CD14-positive monocyte (primary cell): ENCODE measurements around the gene MSTN. TPM values are rescaled to one million over a fixed set of nuclear protein-coding genes. Genes with fewer than 3 reads are reported as not detected.

Experiments
- DNase-seq, 3 donors: peaks; one replicate each; pipeline ENCODE4 v3.0.0-alpha.2; 2011 to 2022
- H2AFZ ChIP-seq: 2 replicates; pipeline ENCODE4 v1.6.0; 2012; ENCODE audit warnings: mild to moderate bottlenecking, low read depth, low read length, inconsistent platforms; ENCODE audit not compliant: insufficient read depth, poor library complexity, severe bottlenecking
- H3K27ac ChIP-seq, 2 donors: 1 replicate in 1 of 2; 2 replicates in 1 of 2; pipeline ENCODE4 v1.5.1; 2012 to 2013; ENCODE audit warnings: low read length in 2 of 2, control low read depth in 1 of 2, inconsistent platforms in 1 of 2, low read depth in 1 of 2, mild to moderate bottlenecking in 1 of 2
- H3K27me3 ChIP-seq, 2 donors: one replicate each; pipeline versions ENCODE4 v1.6.0 to v1.6.1; 2011 to 2013; ENCODE audit warnings: low read length in 2 of 2; ENCODE audit not compliant: control insufficient read depth in 2 of 2, insufficient read depth in 2 of 2
- H3K36me3 ChIP-seq, 2 donors: replicated peaks in 1 of 2; 1 replicate in 1 of 2; 2 replicates in 1 of 2; pipeline versions ENCODE4 v1.5.1 to v1.6.1; 2012 to 2013; ENCODE audit warnings: low read length in 2 of 2, control low read depth in 1 of 2, inconsistent platforms in 1 of 2, mild to moderate bottlenecking in 1 of 2; ENCODE audit not compliant: insufficient read depth in 2 of 2, control insufficient read depth in 1 of 2
- H3K4me1 ChIP-seq, 2 donors: 1 replicate in 1 of 2; 2 replicates in 1 of 2; pipeline versions ENCODE4 v1.5.1 to v1.6.1; 2012 to 2013; ENCODE audit warnings: low read length in 2 of 2, control low read depth in 1 of 2, inconsistent platforms in 1 of 2, mild to moderate bottlenecking in 1 of 2, moderate library complexity in 1 of 2; ENCODE audit not compliant: insufficient read depth in 2 of 2, control insufficient read depth in 1 of 2
- H3K4me2 ChIP-seq: replicated peaks from 2 replicates; pipeline ENCODE3; 2012; ENCODE audit warnings: low read length, moderate library complexity, mild to moderate bottlenecking; ENCODE audit not compliant: poor library complexity, severe bottlenecking; ENCODE audit errors: extremely low read depth
- H3K4me3 ChIP-seq, 3 experiments: fragments of 200-600 bp in 1 of 3; sonication (generic) in 1 of 3; replicated peaks in 1 of 3; 1 replicate in 2 of 3; 2 replicates in 1 of 3; pipeline ENCODE4 v1.5.1; 2011 to 2013; ENCODE audit warnings: low read length in 3 of 3, mild to moderate bottlenecking in 3 of 3, control low read depth in 2 of 3, low read depth in 2 of 3, inconsistent platforms in 1 of 3, moderate library complexity in 1 of 3
- H3K79me2 ChIP-seq: 2 replicates; pipeline ENCODE4 v1.6.0; 2012; ENCODE audit warnings: mild to moderate bottlenecking, control low read depth, inconsistent platforms, low read length, moderate library complexity; ENCODE audit not compliant: insufficient read depth
- H3K9ac ChIP-seq: 2 replicates; pipeline ENCODE4 v1.6.0; 2017; ENCODE audit warnings: low read length, mild to moderate bottlenecking; ENCODE audit not compliant: insufficient read depth, poor library complexity, severe bottlenecking
- H3K9me3 ChIP-seq, 2 donors: replicated peaks in 1 of 2; 1 replicate in 1 of 2; 2 replicates in 1 of 2; pipeline versions ENCODE4 v1.5.1 to v1.6.1; 2012 to 2013; ENCODE audit warnings: low read length in 2 of 2, control low read depth in 1 of 2; ENCODE audit not compliant: control insufficient read depth in 1 of 2, insufficient read depth in 1 of 2
- H4K20me1 ChIP-seq: 2 replicates; pipeline ENCODE4 v1.6.0; 2012; ENCODE audit warnings: mild to moderate bottlenecking, low read length, control low read depth, moderate library complexity; ENCODE audit not compliant: insufficient read depth
- H3K27ac Mint-ChIP-seq, 7 donors: one replicate each; pipeline ENCODE4 v1.8.0; 2020; ENCODE audit warnings: mild to moderate bottlenecking in 7 of 7, mixed read lengths in 7 of 7, moderate library complexity in 6 of 7, inconsistent platforms in 2 of 7
- H3K27me3 Mint-ChIP-seq, 3 donors: one replicate each; pipeline ENCODE4 v1.8.0; 2021 to 2022; ENCODE audit warnings: low read depth in 3 of 3, mild to moderate bottlenecking in 3 of 3, mixed read lengths in 3 of 3, moderate library complexity in 3 of 3, inconsistent platforms in 1 of 3
- H3K36me3 Mint-ChIP-seq, 2 donors: one replicate each; pipeline ENCODE4 v1.8.0; 2020; ENCODE audit warnings: mixed read lengths in 2 of 2, inconsistent platforms in 1 of 2, mild to moderate bottlenecking in 1 of 2
- H3K4me1 Mint-ChIP-seq: one replicate; pipeline ENCODE4 v1.8.0; 2020; ENCODE audit warnings: mild to moderate bottlenecking, mixed read lengths
- H3K4me3 Mint-ChIP-seq, 2 donors: one replicate each; pipeline ENCODE4 v1.8.0; 2020; ENCODE audit warnings: mild to moderate bottlenecking in 2 of 2, mixed read lengths in 2 of 2, moderate library complexity in 1 of 2
- H3K9me3 Mint-ChIP-seq, 7 donors: one replicate each; pipeline ENCODE4 v1.8.0; 2020 to 2022; ENCODE audit warnings: mixed read lengths in 7 of 7, mild to moderate bottlenecking in 6 of 7, moderate library complexity in 6 of 7, inconsistent platforms in 2 of 7
- WGBS: methylation state at CpG from one replicate; pipeline ENCODE4 v1.1.5; 2013; ENCODE audit warnings: missing lambda C conversion rate; ENCODE audit not compliant: insufficient coverage; 5-methylcytosine and 5-hydroxymethylcytosine counted together
- intact Hi-C, 2 donors: fragments of 100-400 bp; cut with micrococcal nuclease; formaldehyde crosslinking; loops; one replicate each; pipeline versions ENCODE4 v1.15.0 to v1.15.1; 2023
- polyA minus RNA-seq: library from RNA; depleted of rRNA, polyadenylated mRNA; stranded (reverse); fragments of >200 nt; gene quantifications from 2 replicates; pipeline ENCODE4 v1.2.3, GENCODE V29; 2012
- polyA plus RNA-seq, 3 donors: library from polyadenylated mRNA; depleted of rRNA in 1 of 3; unstranded in 2 of 3; stranded (reverse) in 1 of 3; fragments of 300-500 nt in 2 of 3; fragments of >200 nt in 1 of 3; fragmentation: Illumina TruSeq in 2 of 3; gene quantifications; 1 replicate in 2 of 3; 2 replicates in 1 of 3; pipeline ENCODE4 v1.2.3, GENCODE V29; 2012 to 2021
- total RNA-seq, 12 experiments: library from RNA in 1 of 12; stranded (reverse) in 1 of 12; fragments of 120-200 nt in 1 of 12; gene quantifications; one replicate each; pipeline ENCODE4 v1.2.4 and lab custom pipeline; 2013 to 2026; ENCODE audit warnings: mixed read lengths in 6 of 12, inconsistent platforms in 1 of 12
- TF ChIP-seq, protein P1 (sequence below): fragments of 200-600 bp; IDR thresholded peaks from one replicate; pipeline ENCODE4 v1.8.0; 2022; ENCODE audit warnings: antibody characterized with exemption, mild to moderate bottlenecking

Gene MSTN
- not detected for total RNA-seq (2013)
- polyA plus RNA-seq (not detected), polyA minus RNA-seq (not detected in 2 replicates), total RNA-seq (lab: John Stamatoyannopoulos, UW) (0 to 1.7 (median 0.03) reads per million in 11 experiments)

DNA sequence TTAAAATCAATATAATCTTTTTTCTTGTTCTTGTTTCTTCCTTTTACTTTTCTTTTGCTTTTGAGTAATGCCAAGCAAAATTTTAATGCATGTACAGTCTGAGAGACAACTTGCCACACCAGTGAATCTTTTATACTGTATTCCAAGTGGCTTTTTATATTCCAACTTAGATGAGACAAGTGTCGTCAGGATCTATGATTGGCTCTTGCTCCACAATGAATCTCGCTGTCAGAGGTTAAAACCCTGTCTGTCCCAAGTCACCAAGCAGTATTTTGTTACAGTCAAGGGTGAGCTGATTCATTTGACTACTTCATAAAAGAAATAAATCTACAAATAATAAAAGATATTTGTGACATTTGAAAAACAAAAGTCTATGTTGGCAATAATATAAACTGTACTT lies at the start of gene MSTN:
TSS of gene MSTN (minus strand) at position 129 of the 400 bp plus-strand sequence. CDS start 133 bp downstream, outside the sequence.
- H4K20me1 ChIP-seq: no peaks in the 10 kb centered on the region
- no peak for DNase-seq
- TF ChIP-seq, protein P1, sequence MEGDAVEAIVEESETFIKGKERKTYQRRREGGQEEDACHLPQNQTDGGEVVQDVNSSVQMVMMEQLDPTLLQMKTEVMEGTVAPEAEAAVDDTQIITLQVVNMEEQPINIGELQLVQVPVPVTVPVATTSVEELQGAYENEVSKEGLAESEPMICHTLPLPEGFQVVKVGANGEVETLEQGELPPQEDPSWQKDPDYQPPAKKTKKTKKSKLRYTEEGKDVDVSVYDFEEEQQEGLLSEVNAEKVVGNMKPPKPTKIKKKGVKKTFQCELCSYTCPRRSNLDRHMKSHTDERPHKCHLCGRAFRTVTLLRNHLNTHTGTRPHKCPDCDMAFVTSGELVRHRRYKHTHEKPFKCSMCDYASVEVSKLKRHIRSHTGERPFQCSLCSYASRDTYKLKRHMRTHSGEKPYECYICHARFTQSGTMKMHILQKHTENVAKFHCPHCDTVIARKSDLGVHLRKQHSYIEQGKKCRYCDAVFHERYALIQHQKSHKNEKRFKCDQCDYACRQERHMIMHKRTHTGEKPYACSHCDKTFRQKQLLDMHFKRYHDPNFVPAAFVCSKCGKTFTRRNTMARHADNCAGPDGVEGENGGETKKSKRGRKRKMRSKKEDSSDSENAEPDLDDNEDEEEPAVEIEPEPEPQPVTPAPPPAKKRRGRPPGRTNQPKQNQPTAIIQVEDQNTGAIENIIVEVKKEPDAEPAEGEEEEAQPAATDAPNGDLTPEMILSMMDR: no peak
- H3K4me3 ChIP-seq: no peak within 1 kb of the TSS
- H3K9me3 Mint-ChIP-seq: no peaks in the 10 kb centered on the region
- H3K9ac ChIP-seq: no peak within 1 kb of the TSS
- no peaks in the 10 kb centered on the region for H3K4me1 Mint-ChIP-seq
- H3K36me3 Mint-ChIP-seq: no peaks in the 10 kb centered on the region
- H3K36me3 ChIP-seq: no peaks in the 10 kb centered on the region
- no peaks in the 10 kb centered on the region for H3K27me3 ChIP-seq
- H2AFZ ChIP-seq: no peak within 1 kb of the TSS
- no peak within 1 kb of the TSS for H3K4me2 ChIP-seq
- no peaks in the 10 kb centered on the region for H3K4me1 ChIP-seq
- H3K79me2 ChIP-seq: no peaks in the 10 kb centered on the region
- H3K27ac Mint-ChIP-seq: no peak within 1 kb of the TSS
- WGBS: 100% methylated on average over 1 of the region's 2 CpGs
- no peak within 1 kb of the TSS for H3K27ac ChIP-seq
- intact Hi-C loops: no loop called here
- no peak within 1 kb of the TSS for H3K4me3 Mint-ChIP-seq
- no peaks in the 10 kb centered on the region for H3K9me3 ChIP-seq
- no peaks in the 10 kb centered on the region for H3K27me3 Mint-ChIP-seq

DNA sequence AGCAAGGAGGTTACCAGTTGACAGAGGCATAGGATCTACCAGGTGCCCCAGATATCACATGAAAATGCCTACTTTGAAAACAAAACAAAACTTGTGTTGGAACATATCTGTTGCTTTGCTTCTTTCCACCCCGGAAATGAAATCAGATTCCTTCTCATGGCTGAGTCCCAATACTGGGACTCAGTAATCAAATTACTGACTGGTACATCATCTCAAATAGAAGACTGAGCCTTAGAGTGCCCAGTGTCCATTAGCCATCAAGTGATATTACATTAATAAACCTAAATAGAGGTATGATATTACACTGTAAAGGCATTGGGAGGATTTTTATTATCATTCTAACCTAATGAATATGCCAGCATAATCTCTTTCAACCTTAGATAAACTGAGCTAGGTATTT lies 48.6 kb upstream of the MSTN start:
- no peak overlapping the region for H3K27ac ChIP-seq
- H3K27me3 Mint-ChIP-seq: peaks cover 0 to 3% (median 0%) of the 10 kb centered on the region in 3 donors
- no peak overlapping the region for H3K4me3 Mint-ChIP-seq
- DNase-seq: no peak
- H3K27me3 ChIP-seq: no peaks in the 10 kb centered on the region
- no peaks in the 10 kb centered on the region for H3K36me3 Mint-ChIP-seq
- WGBS: 100% methylated on average over 1 of the region's 1 CpG
- H3K4me1 Mint-ChIP-seq: no peaks in the 10 kb centered on the region
- no peaks in the 10 kb centered on the region for H4K20me1 ChIP-seq
- peaks cover 0 to 4% (median 2%) of the 10 kb centered on the region in 7 donors for H3K9me3 Mint-ChIP-seq
- H3K4me3 ChIP-seq: no peak overlapping the region
- TF ChIP-seq, protein P1: no peak
- no peak overlapping the region for H3K27ac Mint-ChIP-seq
- H2AFZ ChIP-seq: no peak overlapping the region
- no peak overlapping the region for H3K9ac ChIP-seq
- H3K9me3 ChIP-seq: no peaks in the 10 kb centered on the region
- H3K79me2 ChIP-seq: no peaks in the 10 kb centered on the region
- H3K36me3 ChIP-seq: no peaks in the 10 kb centered on the region
- no peak overlapping the region for H3K4me2 ChIP-seq
- intact Hi-C loops: no loop called here
- no peaks in the 10 kb centered on the region for H3K4me1 ChIP-seq
